HG02938 (cell line): ENCODE data around the gene NBPF3.

Experiments used
- ATAC-seq: cut with Tn5 transposase; IDR thresholded peaks from one replicate; pipeline ENCODE4 v1.9.1; 2021; ENCODE audit warnings: mild to moderate bottlenecking, moderate library complexity; ENCODE audit not compliant: unreplicated experiment

The NBPF3 gene

GRCh38 chr1:21491488-21492355, 51.8 kb downstream of the NBPF3 start:
- no peak for ATAC-seq

- ATAC-seq = no peak
Measured at GRCh38 chr1:21492356-21492625, 52.4 kb downstream of the NBPF3 start.

- ATAC-seq = no peak
Measured at GRCh38 chr1:21494196-21494595, 54.3 kb downstream of the NBPF3 start.

GRCh38 chr1:21495225-21495820, 55.4 kb downstream of the NBPF3 start:
- no peak for ATAC-seq

- ATAC-seq = no peak
Measured at GRCh38 chr1:21496063-21496462, 56.1 kb downstream of the NBPF3 start.

- ATAC-seq = no peak
Measured at GRCh38 chr1:21496886-21497285, 56.9 kb downstream of the NBPF3 start.

- no peak for ATAC-seq
Measured at GRCh38 chr1:21497466-21498061, 57.6 kb downstream of the NBPF3 start.

GRCh38 chr1:21499283-21499950, 59.5 kb downstream of the NBPF3 start:
- ATAC-seq = no peak

- no peak for ATAC-seq
Measured at GRCh38 chr1:21503706-21504377, 63.9 kb downstream of the NBPF3 start.

- no peak for ATAC-seq
Measured at GRCh38 chr1:21506804-21507203, 66.9 kb downstream of the NBPF3 start.

- ATAC-seq = no peak
Measured at GRCh38 chr1:21507511-21508270, 67.8 kb downstream of the NBPF3 start.

- no peak for ATAC-seq
Measured at GRCh38 chr1:21508580-21509350, 68.8 kb downstream of the NBPF3 start.

- no peak for ATAC-seq
Measured at GRCh38 chr1:21509351-21510112, 69.6 kb downstream of the NBPF3 start, which contains the start of gene ALPL. ALPL (plus strand) TSS chr1:21509423; CDS start chr1:21554082, 44,659 bp downstream.

- no peak for ATAC-seq
Measured at GRCh38 chr1:21510113-21510493, 70.2 kb downstream of the NBPF3 start.

- no peak for ATAC-seq
Measured at GRCh38 chr1:21510885-21511578, 71.1 kb downstream of the NBPF3 start.

- no peak for ATAC-seq
Measured at GRCh38 chr1:21511579-21512522, 71.9 kb downstream of the NBPF3 start.

GRCh38 chr1:21514245-21514644, 74.3 kb downstream of the NBPF3 start:
- ATAC-seq = peak; percentile 58
